Stimulated activated effector memory CD8-positive, alpha-beta T cell treated with anti-CD3 and anti-CD28 coated beads, Interleukin-12 subunit alpha, Interleukin-12 subunit beta, amount 100 ng/mL, for 72 hours (primary cell): Measurements from ENCODE around the gene NOL8.
A peak's percentile ranks its signal among the peaks of the same experiment; 100 is the strongest.

Experiments used
- ATAC-seq: fragments of 150-1000 bp; cut with Tn5 transposase; 2 replicates; pipeline ENCODE4 v1.10.0; 2021
- DNase-seq, 2 donors: peaks; one replicate each; pipeline ENCODE4 v3.0.0; 2021 to 2022; ENCODE audit warnings: low spot score in 2 of 2
- H3K27ac Mint-ChIP-seq: one replicate; pipeline ENCODE4 v1.8.0; 2022; ENCODE audit warnings: mild to moderate bottlenecking, mixed read lengths
- H3K36me3 Mint-ChIP-seq: one replicate; pipeline ENCODE4 v1.8.0; 2022; ENCODE audit warnings: mild to moderate bottlenecking, mixed read lengths
- H3K4me1 Mint-ChIP-seq: one replicate; pipeline ENCODE4 v1.8.0; 2022; ENCODE audit warnings: mixed read lengths
- H3K4me3 Mint-ChIP-seq: one replicate; pipeline ENCODE4 v1.8.0; 2022; ENCODE audit warnings: mild to moderate bottlenecking, mixed read lengths
- H3K9me3 Mint-ChIP-seq: one replicate; pipeline ENCODE4 v1.8.0; 2022; ENCODE audit warnings: mixed read lengths

The NOL8 gene

DNA sequence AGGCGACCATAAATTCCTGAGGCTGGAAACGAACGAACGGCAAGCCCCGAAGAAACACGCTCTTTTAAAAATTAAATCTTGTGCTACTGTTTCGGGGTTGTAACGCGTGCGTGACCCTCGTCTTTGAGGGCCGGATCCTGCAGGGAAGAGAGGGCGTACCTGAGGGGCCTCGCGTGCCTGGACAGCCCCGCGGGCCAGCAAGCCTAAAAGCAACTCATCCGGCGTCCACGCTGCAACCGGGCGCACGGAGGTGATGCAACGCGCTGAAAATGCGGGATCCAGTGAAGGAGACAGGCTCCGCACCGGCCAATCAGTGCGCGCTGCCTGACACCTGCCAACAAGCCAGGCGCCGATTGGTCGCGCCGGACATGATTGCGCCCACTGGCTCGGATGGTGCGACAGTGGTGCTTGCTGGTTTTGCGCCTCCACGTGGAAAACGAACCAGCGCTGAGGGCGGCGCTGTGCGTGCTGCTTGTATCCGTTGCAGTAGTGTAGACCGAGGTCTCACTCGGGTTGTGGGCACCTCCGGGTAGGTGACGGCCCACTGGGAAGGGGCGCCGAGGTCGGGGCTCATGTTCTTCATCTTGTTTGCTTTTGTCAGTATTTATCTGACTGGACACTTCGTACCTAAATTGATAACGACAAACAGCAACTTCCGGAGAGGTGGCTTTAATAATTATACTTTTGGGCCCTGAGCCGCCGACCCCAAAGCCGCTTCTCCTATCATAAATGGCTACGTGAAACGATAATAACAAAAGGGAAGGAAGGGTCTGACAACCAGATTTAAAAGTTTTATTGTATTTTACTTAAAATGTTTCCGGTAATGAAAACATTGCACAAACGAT lies 31.5 kb downstream of the NOL8 start, which contains the start of gene IARS1:
Gene IARS1 (minus strand): TSS at position 246 of the 845 bp plus-strand sequence. CDS start 4,278 bp downstream, outside the sequence.
- Mint-ChIP-seq H3K9me3 (no peaks in the 10 kb centered on the region), H3K27ac (peak within 1 kb of the TSS; percentile 99), H3K4me3 (peak within 1 kb of the TSS; percentile 75), H3K36me3 (peaks cover 88% of the 10 kb centered on the region), H3K4me1 (peaks cover 48% of the 10 kb centered on the region)
- DNase-seq (peak; percentile 98 to 99), ATAC-seq (peak; percentile 99)

DNA sequence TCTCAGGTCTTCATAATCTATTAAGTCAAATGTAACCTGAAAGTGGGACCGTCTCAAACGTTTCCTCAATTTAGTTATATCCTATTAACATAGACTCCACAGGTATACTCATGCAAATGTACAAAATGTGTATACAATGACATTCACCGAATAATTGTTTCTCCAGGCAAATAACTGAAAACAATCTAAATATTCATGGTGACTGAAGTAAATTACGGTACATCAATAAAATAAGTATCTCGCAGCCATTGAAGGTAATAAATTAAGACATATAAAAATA lies 32.1 kb downstream of the NOL8 start:
- no peak for DNase-seq
- H3K4me1 Mint-ChIP-seq = peaks cover 48% of the 10 kb centered on the region
- H3K27ac Mint-ChIP-seq = peak overlapping the region; percentile 99
- H3K36me3 Mint-ChIP-seq = peaks cover 88% of the 10 kb centered on the region
- peak overlapping the region; percentile 75 for H3K4me3 Mint-ChIP-seq
- ATAC-seq = no peak
- H3K9me3 Mint-ChIP-seq = no peaks in the 10 kb centered on the region

DNA sequence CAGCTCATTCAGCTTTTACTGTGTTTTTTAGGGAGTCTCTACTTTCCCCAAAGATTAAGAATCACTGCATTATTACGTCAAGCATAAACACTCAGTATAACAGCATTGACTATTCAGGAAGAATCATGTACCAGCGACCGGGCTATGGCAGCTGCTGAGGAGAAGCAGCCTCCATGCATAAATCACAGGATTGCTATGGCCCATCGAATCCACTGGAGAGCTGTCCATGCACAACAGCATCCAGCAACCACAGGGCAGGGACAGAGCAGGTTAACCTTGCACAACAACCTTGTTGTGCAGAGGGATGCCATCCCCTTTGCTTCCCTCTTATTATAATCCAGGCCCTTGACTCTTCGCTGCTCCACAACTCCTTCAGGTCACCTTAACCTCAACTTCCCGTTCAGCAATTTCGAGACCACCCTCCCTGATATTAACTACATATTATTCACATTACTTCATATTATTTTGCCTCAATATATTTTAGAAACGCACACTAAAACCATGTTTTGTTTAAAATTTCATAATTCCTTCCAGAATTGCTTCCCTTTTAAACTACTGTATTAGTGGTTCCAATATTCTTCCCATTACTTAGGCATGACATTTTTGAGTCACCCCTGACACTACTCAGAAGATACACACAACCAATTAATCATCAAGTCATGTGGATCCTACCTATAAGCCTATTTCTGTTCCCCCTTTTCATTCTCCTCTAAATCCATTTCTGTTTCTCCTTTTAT lies 32.6 kb downstream of the NOL8 start:
- H3K36me3 Mint-ChIP-seq = peaks cover 88% of the 10 kb centered on the region
- DNase-seq (no peak), ATAC-seq (no peak)
- peaks cover 48% of the 10 kb centered on the region for H3K4me1 Mint-ChIP-seq
- H3K9me3 Mint-ChIP-seq = no peaks in the 10 kb centered on the region
- H3K4me3 Mint-ChIP-seq = peak overlapping the region; percentile 75
- peak overlapping the region; percentile 99 for H3K27ac Mint-ChIP-seq

DNA sequence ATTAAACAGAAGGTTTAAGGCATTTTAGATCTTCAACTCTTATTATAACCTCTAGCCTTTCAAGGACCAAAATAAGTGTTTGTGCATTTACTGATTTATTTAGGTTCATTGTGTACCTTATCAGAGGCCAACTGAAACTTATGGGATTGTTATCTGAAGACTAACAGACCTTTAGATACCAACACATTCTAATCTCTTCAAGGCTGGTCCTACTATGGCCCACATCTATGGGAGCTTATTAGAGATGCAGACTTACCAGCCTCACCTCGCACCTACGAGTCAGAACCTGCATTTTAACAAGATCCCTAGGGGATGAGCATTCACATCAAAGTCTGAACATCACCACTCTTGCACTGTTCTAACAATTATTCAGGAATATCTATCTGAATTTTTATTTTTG lies 33.6 kb downstream of the NOL8 start:
- Mint-ChIP-seq H3K36me3 (peaks cover 88% of the 10 kb centered on the region), H3K4me3 (peak overlapping the region; percentile 75), H3K4me1 (peaks cover 42% of the 10 kb centered on the region), H3K9me3 (no peaks in the 10 kb centered on the region), H3K27ac (peak overlapping the region; percentile 99)
- ATAC-seq (no peak), DNase-seq (no peak)

- peaks cover 42% of the 10 kb centered on the region for H3K4me1 Mint-ChIP-seq
- no peak for DNase-seq
- peak overlapping the region; percentile 99 for H3K27ac Mint-ChIP-seq
- H3K36me3 Mint-ChIP-seq = peaks cover 89% of the 10 kb centered on the region
- no peaks in the 10 kb centered on the region for H3K9me3 Mint-ChIP-seq
- peak overlapping the region; percentile 75 for H3K4me3 Mint-ChIP-seq
- ATAC-seq = no peak
Measured at GRCh38 chr9:92290785-92291429, 34.2 kb downstream of the NOL8 start.

DNA sequence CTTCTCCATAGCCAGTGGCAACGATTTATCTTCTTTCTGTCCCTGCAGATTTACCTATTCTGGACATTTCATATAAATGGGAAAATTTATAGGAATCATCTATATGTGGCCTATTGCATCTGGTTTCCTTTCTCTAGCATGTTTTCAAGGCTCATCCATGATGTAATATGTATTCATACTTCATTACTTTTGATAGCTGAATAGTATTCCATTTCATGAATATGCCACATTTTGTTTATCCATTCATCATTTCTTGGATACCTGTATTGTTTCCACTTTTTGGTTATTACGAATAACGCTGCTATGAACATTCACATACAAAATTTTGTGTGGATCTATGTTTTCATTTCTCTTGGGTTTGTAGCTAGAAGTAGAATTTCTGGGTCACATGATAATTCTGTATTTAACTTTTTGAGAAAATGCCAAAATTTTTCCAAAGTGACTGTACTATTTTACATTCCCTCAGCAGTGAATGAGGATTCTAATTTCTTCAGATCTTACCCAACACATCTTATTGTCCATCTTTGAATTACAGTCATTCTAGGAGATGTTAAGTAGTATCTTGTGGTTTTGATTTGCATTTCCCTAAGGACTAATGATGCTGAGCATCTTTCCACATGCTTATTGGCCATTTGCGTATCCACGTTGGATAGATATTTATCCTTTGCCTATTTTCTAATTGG lies 35.3 kb downstream of the NOL8 start:
- ATAC-seq = no peak
- Mint-ChIP-seq H3K27ac (no peak overlapping the region), H3K9me3 (no peaks in the 10 kb centered on the region), H3K4me1 (peaks cover 33% of the 10 kb centered on the region), H3K36me3 (peaks cover 100% of the 10 kb centered on the region), H3K4me3 (no peak overlapping the region)
- no peak for DNase-seq

- Mint-ChIP-seq H3K27ac (no peak overlapping the region), H3K4me3 (no peak overlapping the region), H3K9me3 (no peaks in the 10 kb centered on the region), H3K4me1 (peaks cover 24% of the 10 kb centered on the region), H3K36me3 (peaks cover 100% of the 10 kb centered on the region)
- no peak for DNase-seq
- no peak for ATAC-seq
Measured at GRCh38 chr9:92279302-92279701, 45.8 kb downstream of the NOL8 start.

GRCh38 chr9:92278110-92278509 lies 47.0 kb downstream of the NOL8 start:
- peaks cover 24% of the 10 kb centered on the region for H3K4me1 Mint-ChIP-seq
- H3K27ac Mint-ChIP-seq = peak overlapping the region; percentile 88
- no peaks in the 10 kb centered on the region for H3K9me3 Mint-ChIP-seq
- DNase-seq = no peak
- ATAC-seq = no peak
- no peak overlapping the region for H3K4me3 Mint-ChIP-seq
- peaks cover 100% of the 10 kb centered on the region for H3K36me3 Mint-ChIP-seq

DNA sequence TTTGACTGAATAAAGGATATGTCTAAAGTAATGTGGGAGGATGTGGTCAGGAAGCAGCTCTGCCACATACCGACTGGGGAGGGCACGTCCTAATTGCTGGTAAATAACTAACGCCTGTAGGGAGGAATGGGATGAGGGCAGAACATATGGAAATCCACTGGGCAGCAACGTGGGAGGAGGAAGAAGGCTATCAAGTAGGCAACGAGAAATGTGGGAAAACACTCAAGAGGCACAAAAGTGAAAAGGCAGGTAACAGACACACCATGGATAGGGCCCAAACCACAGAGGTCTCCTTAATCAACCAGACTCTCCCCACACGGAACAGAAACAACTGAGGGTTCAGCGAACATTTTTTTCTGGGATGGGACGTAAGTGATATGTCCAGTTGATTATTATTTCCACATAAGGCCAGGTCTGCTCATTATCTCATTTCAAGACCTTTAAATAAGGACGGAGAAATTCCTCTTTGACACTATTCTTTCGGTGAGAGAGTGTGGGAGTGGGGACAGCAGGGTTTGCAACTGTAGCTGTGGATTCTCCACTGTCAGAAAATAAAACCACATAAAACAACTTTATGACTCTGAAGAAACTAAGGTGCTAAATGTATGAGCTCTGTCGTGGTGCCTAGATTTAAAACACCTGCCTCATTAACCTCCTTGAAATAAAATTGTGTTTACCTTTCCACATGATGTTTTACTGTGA lies 48.7 kb downstream of the NOL8 start:
- peaks cover 24% of the 10 kb centered on the region for H3K4me1 Mint-ChIP-seq
- peaks cover 100% of the 10 kb centered on the region for H3K36me3 Mint-ChIP-seq
- H3K4me3 Mint-ChIP-seq = no peak overlapping the region
- ATAC-seq = peak; percentile 61
- DNase-seq = no peak
- H3K9me3 Mint-ChIP-seq = no peaks in the 10 kb centered on the region
- peak overlapping the region; percentile 88 for H3K27ac Mint-ChIP-seq

GRCh38 chr9:92275541-92275940 lies 49.6 kb downstream of the NOL8 start:
- Mint-ChIP-seq H3K27ac (peak overlapping the region; percentile 88), H3K4me3 (no peak overlapping the region), H3K4me1 (peaks cover 24% of the 10 kb centered on the region), H3K9me3 (no peaks in the 10 kb centered on the region), H3K36me3 (peaks cover 100% of the 10 kb centered on the region)
- no peak for ATAC-seq
- DNase-seq = no peak

DNA sequence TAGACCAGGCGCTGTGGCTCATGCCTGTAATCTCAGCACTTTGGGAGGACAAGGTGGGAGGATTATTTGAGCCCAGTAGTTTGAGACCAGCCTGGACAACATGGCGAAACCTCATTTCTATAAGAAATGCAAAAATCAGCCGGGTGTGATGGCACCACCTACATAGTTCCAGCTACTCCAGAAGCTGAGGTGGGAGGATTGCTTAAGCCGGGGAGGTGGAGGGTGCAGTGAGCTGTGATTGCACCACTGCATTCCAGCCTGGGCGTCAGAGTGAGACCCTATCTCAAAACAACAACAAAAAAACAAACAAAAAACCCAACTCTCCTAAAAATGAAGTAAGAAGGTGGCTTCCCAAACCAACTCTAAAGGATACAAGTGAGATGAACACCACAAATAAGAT lies 54.6 kb downstream of the NOL8 start:
- DNase-seq = no peak
- Mint-ChIP-seq H3K27ac (no peak overlapping the region), H3K4me3 (no peak overlapping the region), H3K9me3 (no peaks in the 10 kb centered on the region), H3K36me3 (peaks cover 100% of the 10 kb centered on the region), H3K4me1 (peaks cover 9% of the 10 kb centered on the region)
- no peak for ATAC-seq

DNA sequence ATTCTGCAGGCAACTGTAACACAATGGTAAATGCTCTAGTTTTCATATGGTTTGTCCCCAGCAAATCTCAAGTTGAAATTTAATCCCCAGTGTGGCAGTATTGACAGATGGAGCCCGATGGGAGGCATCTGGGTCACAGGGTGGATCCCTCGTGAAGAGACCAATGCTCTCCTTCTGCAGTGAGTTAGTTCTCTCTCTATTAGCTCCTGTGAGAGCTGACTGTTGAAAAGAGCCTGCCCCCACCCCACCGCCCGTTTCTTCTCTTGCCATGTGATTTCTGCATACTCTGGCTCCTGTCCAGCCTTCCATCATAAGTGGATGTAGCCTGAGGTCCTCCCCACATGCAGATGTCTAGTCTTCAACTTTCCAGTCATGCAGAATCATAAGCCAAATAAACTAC lies 58.7 kb downstream of the NOL8 start:
- Mint-ChIP-seq H3K36me3 (peaks cover 100% of the 10 kb centered on the region), H3K27ac (no peak overlapping the region), H3K4me3 (no peak overlapping the region), H3K9me3 (no peaks in the 10 kb centered on the region), H3K4me1 (peaks cover 9% of the 10 kb centered on the region)
- no peak for ATAC-seq
- DNase-seq = no peak

DNA sequence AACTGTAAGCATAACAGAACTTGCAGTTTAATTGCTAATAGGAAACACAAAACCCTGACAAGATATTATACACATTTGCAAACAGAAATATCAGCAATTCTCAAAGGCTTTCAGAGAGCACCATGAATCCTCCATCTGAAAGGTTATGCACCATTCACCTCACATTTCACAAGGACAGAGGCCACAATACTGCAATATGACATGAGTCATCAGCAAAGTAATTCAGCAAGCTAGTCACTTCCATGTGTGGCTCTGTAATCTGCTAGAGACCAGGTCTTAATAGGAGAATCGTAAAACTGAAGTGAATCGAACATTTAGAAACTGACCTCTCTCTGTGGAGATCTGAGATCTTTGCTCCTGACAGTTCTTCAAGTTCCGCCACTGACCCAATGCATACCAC lies 60.0 kb downstream of the NOL8 start:
- no peak for DNase-seq
- H3K27ac Mint-ChIP-seq = no peak overlapping the region
- H3K4me1 Mint-ChIP-seq = peaks cover 9% of the 10 kb centered on the region
- H3K4me3 Mint-ChIP-seq = no peak overlapping the region
- no peaks in the 10 kb centered on the region for H3K9me3 Mint-ChIP-seq
- no peak for ATAC-seq
- H3K36me3 Mint-ChIP-seq = peaks cover 100% of the 10 kb centered on the region

- DNase-seq (no peak), ATAC-seq (no peak)
- Mint-ChIP-seq H3K27ac (peak overlapping the region; percentile 37), H3K9me3 (no peaks in the 10 kb centered on the region), H3K4me1 (peaks cover under 1% of the 10 kb centered on the region), H3K4me3 (no peak overlapping the region), H3K36me3 (peaks cover 100% of the 10 kb centered on the region)
Measured at GRCh38 chr9:92263131-92263530, 62.0 kb downstream of the NOL8 start.

GRCh38 chr9:92257327-92257726 lies 67.8 kb downstream of the NOL8 start:
- no peak overlapping the region for H3K27ac Mint-ChIP-seq
- no peak for ATAC-seq
- no peak for DNase-seq
- H3K36me3 Mint-ChIP-seq = peaks cover 100% of the 10 kb centered on the region
- no peak overlapping the region for H3K4me3 Mint-ChIP-seq
- no peaks in the 10 kb centered on the region for H3K9me3 Mint-ChIP-seq
- no peaks in the 10 kb centered on the region for H3K4me1 Mint-ChIP-seq
